Neutrophil (primary cell): ENCODE data around the gene PDZRN3.

Experiments used
- H3K27ac ChIP-seq: fragments of 200-600 bp; sonication (generic); 2 replicates; pipeline ENCODE4 v1.5.1; 2016; ENCODE audit warnings: mild to moderate bottlenecking, moderate library complexity
- H3K27me3 ChIP-seq: fragments of 200-600 bp; sonication (generic); 2 replicates; pipeline ENCODE4 v1.6.0; 2016; ENCODE audit warnings: mild to moderate bottlenecking
- H3K36me3 ChIP-seq: fragments of 200-600 bp; sonication (generic); 2 replicates; pipeline ENCODE4 v1.5.1; 2017
- H3K4me1 ChIP-seq, 2 experiments: fragments of 200-600 bp in 1 of 2; sonication (generic) in 1 of 2; 1 replicate in 1 of 2; 2 replicates in 1 of 2; pipeline versions ENCODE4 v1.5.1 to v1.6.1; 2013 to 2016; ENCODE audit warnings: low read depth in 1 of 2, low read length in 1 of 2, mild to moderate bottlenecking in 1 of 2, moderate library complexity in 1 of 2; ENCODE audit not compliant: control insufficient read depth in 1 of 2, insufficient read depth in 1 of 2
- H3K4me3 ChIP-seq, 2 experiments: fragments of 200-600 bp in 1 of 2; sonication (generic) in 1 of 2; 1 replicate in 1 of 2; 2 replicates in 1 of 2; pipeline ENCODE4 v1.5.1; 2013 to 2016; ENCODE audit warnings: low read depth in 1 of 2, low read length in 1 of 2, mild to moderate bottlenecking in 1 of 2, moderate library complexity in 1 of 2
- H3K9me3 ChIP-seq: fragments of 200-600 bp; sonication (generic); 2 replicates; pipeline ENCODE4 v1.5.1; 2016
- CTCF ChIP-seq: fragments of 200-600 bp; sonication (generic); IDR thresholded peaks from 2 replicates; pipeline ENCODE4 v1.5.1; 2016; ENCODE audit warnings: antibody characterized with exemption

Gene PDZRN3

GRCh38 chr3:73484656-73485248 is 140.0 kb downstream of the PDZRN3 start:
- TF ChIP-seq CTCF = no peak
- Histone ChIP-seq H3K9me3 (no peaks in the 10 kb centered on the region), H3K27me3 (peaks cover 29% of the 10 kb centered on the region), H3K4me3 (no peak overlapping the region), H3K36me3 (no peaks in the 10 kb centered on the region), H3K27ac (no peak overlapping the region), H3K4me1 (no peaks in the 10 kb centered on the region)

GRCh38 chr3:73481888-73482287 is 142.9 kb downstream of the PDZRN3 start:
- H3K4me3 ChIP-seq = no peak overlapping the region
- TF ChIP-seq CTCF = no peak
- peaks cover 23% of the 10 kb centered on the region for H3K27me3 ChIP-seq
- H3K27ac ChIP-seq = no peak overlapping the region
- H3K9me3 ChIP-seq = no peaks in the 10 kb centered on the region
- H3K36me3 ChIP-seq = no peaks in the 10 kb centered on the region
- no peaks in the 10 kb centered on the region for H3K4me1 ChIP-seq

- Histone ChIP-seq H3K4me3 (no peak overlapping the region), H3K4me1 (no peaks in the 10 kb centered on the region), H3K27me3 (peaks cover 27% of the 10 kb centered on the region), H3K9me3 (no peaks in the 10 kb centered on the region), H3K27ac (no peak overlapping the region), H3K36me3 (no peaks in the 10 kb centered on the region)
- no peak for TF ChIP-seq CTCF
These were observed 144.5 kb downstream of the PDZRN3 start for GRCh38 chr3:73480187-73480672.

GRCh38 chr3:73479325-73479724 is 145.4 kb downstream of the PDZRN3 start:
- peaks cover 31% of the 10 kb centered on the region for H3K27me3 ChIP-seq
- no peak overlapping the region for H3K4me3 ChIP-seq
- no peak overlapping the region for H3K27ac ChIP-seq
- no peaks in the 10 kb centered on the region for H3K9me3 ChIP-seq
- no peaks in the 10 kb centered on the region for H3K36me3 ChIP-seq
- H3K4me1 ChIP-seq = no peaks in the 10 kb centered on the region
- TF ChIP-seq CTCF = no peak

- H3K9me3 ChIP-seq = no peaks in the 10 kb centered on the region
- no peaks in the 10 kb centered on the region for H3K4me1 ChIP-seq
- H3K4me3 ChIP-seq = no peak overlapping the region
- H3K27ac ChIP-seq = no peak overlapping the region
- H3K36me3 ChIP-seq = no peaks in the 10 kb centered on the region
- TF ChIP-seq CTCF = no peak
- peaks cover 34% of the 10 kb centered on the region for H3K27me3 ChIP-seq
These were observed 145.9 kb downstream of the PDZRN3 start for GRCh38 chr3:73478858-73479257.
